Pancreas (tissue), 10 donors: ENCODE data around the gene HSD17B12. TPM values are rescaled to one million over a fixed set of nuclear protein-coding genes. Genes with fewer than 3 reads are reported as not detected.

Experiments used
- ATAC-seq, 4 donors: fragments of 200-7000 bp; cut with Tn5 transposase; one replicate each; pipeline versions ENCODE4 v1.8.0 to v1.9.1; 2020; ENCODE audit warnings: mild to moderate bottlenecking in 4 of 4, moderate library complexity in 4 of 4
- DNase-seq, 6 donors: peaks; one replicate each; pipeline ENCODE4 v3.0.0-alpha.2; 2020
- FAIRE-seq: peaks from 2 replicates; lab custom pipeline; 2012; peaks lifted over from hg19 to GRCh38; lab: Jason Lieb, UNC
- H3K27ac ChIP-seq, 4 donors: fragments of 200-600 bp; sonication (generic); 1 replicate in 3 of 4; 2 replicates in 1 of 4; pipeline versions ENCODE4 v1.5.0 to v1.8.0; 2020
- H3K27me3 ChIP-seq, 4 donors: fragments of 200-600 bp; one replicate each; pipeline ENCODE4 v1.8.0; 2021
- H3K36me3 ChIP-seq, 3 donors: fragments of 200-600 bp; sonication (generic) in 1 of 3; one replicate each; pipeline versions ENCODE4 v1.5.0 to v1.8.0; 2020 to 2021
- H3K4me1 ChIP-seq, 3 donors: fragments of 200-600 bp; one replicate each; pipeline ENCODE4 v1.8.0; 2021
- H3K4me3 ChIP-seq, 4 donors: fragments of 200-600 bp; sonication (generic) in 2 of 4; one replicate each; pipeline versions ENCODE4 v1.5.0 to v1.8.0; 2020 to 2021
- H3K9me3 ChIP-seq, 4 donors: fragments of 200-600 bp; one replicate each; pipeline ENCODE4 v1.8.0; 2021
- CTCF ChIP-seq, 4 donors: fragments of 200-600 bp; sonication (generic) in 3 of 4; IDR thresholded peaks; one replicate each; pipeline versions ENCODE4 v1.5.0 to v1.8.0; 2021; ENCODE audit warnings: antibody characterized with exemption in 4 of 4
- WGBS, 2 donors: extraction: QIAGEN DNeasy Blood & Tissue Kit; methylation state at CpG; one replicate each; pipeline ENCODE4 v1.1.7; 2013; 5-methylcytosine and 5-hydroxymethylcytosine counted together
- intact Hi-C, 3 donors: fragments of 100-400 bp; cut with DNase I; formaldehyde crosslinking; loops; one replicate each; pipeline versions ENCODE4 v1.11.1 to v1.14.2; 2022
- polyA plus RNA-seq, 2 donors: library from polyadenylated mRNA; stranded (reverse); fragments of 200-250 nt; gene quantifications; one replicate each; pipeline ENCODE4 v1.2.3, GENCODE V29; 2013
- total RNA-seq, 6 donors: library from RNA; stranded (reverse); fragmentation: NEBNext Ultra II Directional in 4 of 6; extraction: Animal tissue kit (Norgen Biotek cat#: 25700) in 4 of 6; gene quantifications; one replicate each; pipeline versions ENCODE4 v1.2.1 to v1.2.4, GENCODE V29; 2021 to 2023
- donor health status: healthy with polysubstance abuse.
- donor health status: DM: no; HTN: no; CAD: no; lungs with moderate emphysema.
- donor health status: DM: no; HTN: no; CAD: no.
- donor health status: control.
- donor health status: control.
- donor health status: Bipolar disorder and iron deficiency.
- donor health status: DM: yes; HTN: yes; CAD: no.
- donor health status: DM: no; HTN: no; CAD: no.
- donor health status: DM: no; HTN: no; CAD: no.
- donor health status: DM: yes; HTN: yes; CAD: no.

Gene HSD17B12
- total and polyA plus RNA-seq, 8 donors, result 21.0 to 51.9 (median 38.9) TPM

- no peak for FAIRE-seq
- H3K27ac ChIP-seq, result no peak within 1 kb of the TSS
Measured at GRCh38 chr11:43880640-43881159, 200.2 kb downstream of the HSD17B12 start, which contains the start of gene ALKBH3. Gene ALKBH3, plus strand, starts transcription at chr11:43880831. Its CDS starts 1,822 bp downstream, at chr11:43882653.

GRCh38 chr11:43892851-43893250 is 212.3 kb downstream of the HSD17B12 start:
- no peak for DNase-seq
- TF ChIP-seq CTCF (IDR thresholded peaks at IDR 0.05), result no peak
- no peak overlapping the region for H3K27ac ChIP-seq
- H3K9me3 ChIP-seq, result no peaks in the 10 kb centered on the region
- intact Hi-C loops, result loop anchor here in 1 of 3 donors (10.0 kb wide), 1 partner anchor 152 kb away; the partner anchor contains the start of gene ACCSL
- H3K4me3 ChIP-seq, result no peak overlapping the region
- H3K4me1 ChIP-seq, result no peaks in the 10 kb centered on the region
- peaks cover 0 to 74% (median 13%) of the 10 kb centered on the region in 3 donors for H3K36me3 ChIP-seq
- ATAC-seq, result no peak
- WGBS, 2 donors, result 42 to 66% methylated on average over 3 of the region's 3 CpGs
- no peaks in the 10 kb centered on the region for H3K27me3 ChIP-seq
- no peak for FAIRE-seq

More at GRCh38 chr11:43880640-43881159, 200.2 kb downstream of the HSD17B12 start, which contains the start of gene ALKBH3:
- H3K36me3 ChIP-seq, result peaks cover 0 to 8% (median 0%) of the 10 kb centered on the region in 3 donors
- 0 to 1% methylated on average over 36 of the region's 36 CpGs for WGBS, 2 donors
- H3K9me3 ChIP-seq, result no peaks in the 10 kb centered on the region
- H3K4me1 ChIP-seq, result peaks cover 0 to 12% (median 4%) of the 10 kb centered on the region in 3 donors
- H3K4me3 ChIP-seq, result peak within 1 kb of the TSS; percentile 64 to 85 (median 70)
- intact Hi-C loops, result no loop called here
- peak; percentile 87 to 97 (median 90) for DNase-seq
- no peak for TF ChIP-seq CTCF (IDR thresholded peaks at IDR 0.05)
- H3K27me3 ChIP-seq, result no peaks in the 10 kb centered on the region
- peak; percentile 100 for ATAC-seq

- FAIRE-seq (no peak), ATAC-seq (no peak)
- H3K4me3 ChIP-seq, result no peak overlapping the region
Measured at GRCh38 chr11:43894546-43894945, 214.0 kb downstream of the HSD17B12 start.

GRCh38 chr11:43895601-43896000 is 215.1 kb downstream of the HSD17B12 start:
- Histone ChIP-seq H3K36me3 (peaks cover 0 to 78% (median 30%) of the 10 kb centered on the region in 3 donors), H3K27ac (no peak overlapping the region), H3K9me3 (no peaks in the 10 kb centered on the region), H3K27me3 (no peaks in the 10 kb centered on the region), H3K4me1 (no peaks in the 10 kb centered on the region), H3K4me3 (no peak overlapping the region)
- no peak for ATAC-seq
- FAIRE-seq, result no peak
- DNase-seq, result no peak
- 94 to 96% methylated on average over 2 of the region's 2 CpGs for WGBS, 2 donors
- intact Hi-C loops, result loop anchor here in 1 of 3 donors (10.0 kb wide), 1 partner anchor 149 kb away; the partner anchor contains the start of gene ACCSL
- no peak for TF ChIP-seq CTCF (IDR thresholded peaks at IDR 0.05)

More at GRCh38 chr11:43894546-43894945, 214.0 kb downstream of the HSD17B12 start:
- WGBS, 2 donors, result 58 to 60% methylated on average over 2 of the region's 2 CpGs
- intact Hi-C loops, result loop anchor here in 1 of 3 donors (10.0 kb wide), 1 partner anchor 150 kb away; the partner anchor contains the start of gene ACCSL
- no peak for TF ChIP-seq CTCF (IDR thresholded peaks at IDR 0.05)
- H3K9me3 ChIP-seq, result no peaks in the 10 kb centered on the region
- no peaks in the 10 kb centered on the region for H3K4me1 ChIP-seq
- peaks cover 0 to 82% (median 29%) of the 10 kb centered on the region in 3 donors for H3K36me3 ChIP-seq
- H3K27me3 ChIP-seq, result no peaks in the 10 kb centered on the region
- H3K27ac ChIP-seq, result no peak overlapping the region
- no peak for DNase-seq

- Histone ChIP-seq H3K36me3 (peaks cover 0 to 65% (median 20%) of the 10 kb centered on the region in 3 donors), H3K4me1 (no peaks in the 10 kb centered on the region), H3K9me3 (no peaks in the 10 kb centered on the region), H3K27me3 (no peaks in the 10 kb centered on the region), H3K27ac (no peak overlapping the region), H3K4me3 (no peak overlapping the region)
- ATAC-seq, result no peak
- FAIRE-seq, result no peak
- intact Hi-C loops, result loop anchor here in 1 of 3 donors (10.0 kb wide), 1 partner anchor 146 kb away; the partner anchor contains the start of gene ACCSL
- DNase-seq, result no peak
- WGBS, 2 donors, result 87 to 91% methylated on average over 7 of the region's 7 CpGs
- TF ChIP-seq CTCF (IDR thresholded peaks at IDR 0.05), result no peak
Measured at GRCh38 chr11:43898574-43898973, 218.0 kb downstream of the HSD17B12 start.
